Diencephalon (tissue), 1 donor: ENCODE measurements around the gene CLVS2. TPM values are rescaled to one million over a fixed set of nuclear protein-coding genes. Genes with fewer than 3 reads are reported as not detected.

Experiments
- total RNA-seq: library from RNA; depleted of rRNA; stranded (reverse); fragments of >200 nt; gene quantifications from one replicate; pipeline ENCODE4 v1.2.3, GENCODE V29; 2014

Gene CLVS2, protein sequence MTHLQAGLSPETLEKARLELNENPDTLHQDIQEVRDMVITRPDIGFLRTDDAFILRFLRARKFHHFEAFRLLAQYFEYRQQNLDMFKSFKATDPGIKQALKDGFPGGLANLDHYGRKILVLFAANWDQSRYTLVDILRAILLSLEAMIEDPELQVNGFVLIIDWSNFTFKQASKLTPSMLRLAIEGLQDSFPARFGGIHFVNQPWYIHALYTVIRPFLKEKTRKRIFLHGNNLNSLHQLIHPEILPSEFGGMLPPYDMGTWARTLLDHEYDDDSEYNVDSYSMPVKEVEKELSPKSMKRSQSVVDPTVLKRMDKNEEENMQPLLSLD
- total RNA-seq: 43.6 TPM

DNA sequence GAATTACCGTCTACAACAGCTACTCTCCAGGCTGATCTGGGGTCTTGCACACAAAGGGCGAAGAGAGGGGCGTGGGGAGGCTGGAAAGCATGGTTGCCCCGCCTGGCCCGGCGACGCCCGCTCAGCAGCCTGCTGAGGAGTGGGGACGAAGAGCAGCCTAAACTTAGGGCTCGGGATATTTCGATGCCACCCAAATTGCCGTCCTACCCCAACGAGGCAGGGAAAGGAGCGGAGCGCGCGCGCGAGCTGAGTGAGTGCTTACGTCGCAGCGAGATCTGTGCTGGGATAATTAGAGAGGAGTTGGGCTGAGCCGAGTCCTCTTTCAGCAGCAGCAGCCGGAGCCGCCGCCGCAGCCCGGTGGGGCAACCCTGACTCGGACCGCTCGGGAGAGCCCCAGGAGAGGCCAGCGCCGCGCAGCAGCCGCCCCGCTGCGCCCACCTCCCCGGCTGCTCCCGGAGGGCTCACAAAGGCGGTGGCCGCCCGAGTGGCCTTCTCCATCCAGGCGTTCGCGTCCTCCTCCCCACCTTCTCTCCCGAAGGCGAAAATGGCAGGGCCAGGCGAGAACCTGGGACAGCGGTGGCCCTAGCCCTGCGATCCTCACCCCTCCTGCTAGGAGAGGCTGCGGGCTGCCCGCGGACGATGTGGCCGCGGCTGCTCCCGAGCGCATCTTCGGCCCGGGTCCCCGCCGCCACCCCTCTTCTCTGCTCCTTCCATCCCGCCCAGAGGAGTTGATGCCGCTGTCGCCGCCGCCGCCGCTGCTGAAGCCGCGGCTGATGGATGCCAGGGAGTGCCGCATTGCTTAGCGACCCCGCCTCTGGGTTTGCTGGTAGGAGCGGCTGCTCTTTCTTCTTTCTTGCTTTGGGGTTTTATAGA, at the start of gene CLVS2:
Gene CLVS2 (plus strand): TSS at position 315 of the 873 bp plus-strand sequence. CDS start 1,543 bp downstream, outside the sequence.

Other genes starting within 250 kb of the CLVS2 start
- 426 TPM for gene FABP7, start 216.5 kb upstream of the CLVS2 start, total RNA-seq
- gene SMPDL3A, start 207.0 kb upstream of the CLVS2 start, total RNA-seq: 11.8 TPM